Nephron progenitor cell (in vitro differentiated cells): ENCODE measurements around the gene NLGN4Y.

Experiments
- DNase-seq: peaks from one replicate; pipeline ENCODE4 v3.0.0; 2021
- H3K27ac Mint-ChIP-seq: 2 replicates; pipeline ENCODE4 v1.8.0; 2021; ENCODE audit warnings: mild to moderate bottlenecking, moderate library complexity, mixed read lengths
- H3K27me3 Mint-ChIP-seq: 2 replicates; pipeline ENCODE4 v1.8.0; 2021; ENCODE audit warnings: mild to moderate bottlenecking, low read depth, mixed read lengths; ENCODE audit not compliant: poor library complexity
- H3K36me3 Mint-ChIP-seq: 2 replicates; pipeline ENCODE4 v1.8.0; 2021; ENCODE audit warnings: low read depth, mixed read lengths
- H3K4me1 Mint-ChIP-seq: 2 replicates; pipeline ENCODE4 v1.8.0; 2021; ENCODE audit warnings: mixed read lengths
- H3K4me3 Mint-ChIP-seq: 2 replicates; pipeline ENCODE4 v1.8.0; 2021; ENCODE audit warnings: mild to moderate bottlenecking, moderate library complexity, mixed read lengths
- H3K9me3 Mint-ChIP-seq: 2 replicates; pipeline ENCODE4 v1.8.0; 2021; ENCODE audit warnings: mild to moderate bottlenecking, moderate library complexity, mixed read lengths
- TF ChIP-seq, protein P1 (sequence below): fragments of 200-600 bp; sonication (generic); IDR thresholded peaks from 2 replicates; pipeline ENCODE4 v1.5.0; 2021; ENCODE audit warnings: antibody characterized with exemption

Gene NLGN4Y

DNA sequence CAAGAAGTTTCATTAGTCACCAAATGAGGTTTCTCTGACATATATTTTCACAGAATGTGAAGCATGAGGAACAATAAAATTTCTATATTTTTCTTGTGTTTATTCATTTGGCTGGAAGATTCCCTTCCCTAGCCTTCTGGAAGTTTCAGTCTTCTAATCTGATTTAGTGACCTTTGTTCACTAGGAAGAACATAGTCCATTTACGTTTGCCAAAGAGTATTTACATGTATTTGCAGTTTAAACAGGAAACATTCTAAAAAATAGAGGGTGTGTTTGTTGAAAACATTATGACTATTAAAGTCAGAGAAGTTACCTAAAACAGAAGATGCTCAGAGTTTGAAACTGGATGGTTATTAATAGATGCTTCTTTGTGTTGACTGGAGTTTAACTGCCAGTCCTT is 238.6 kb downstream of the NLGN4Y start:
- H3K27me3 Mint-ChIP-seq = no peaks in the 10 kb centered on the region

DNA sequence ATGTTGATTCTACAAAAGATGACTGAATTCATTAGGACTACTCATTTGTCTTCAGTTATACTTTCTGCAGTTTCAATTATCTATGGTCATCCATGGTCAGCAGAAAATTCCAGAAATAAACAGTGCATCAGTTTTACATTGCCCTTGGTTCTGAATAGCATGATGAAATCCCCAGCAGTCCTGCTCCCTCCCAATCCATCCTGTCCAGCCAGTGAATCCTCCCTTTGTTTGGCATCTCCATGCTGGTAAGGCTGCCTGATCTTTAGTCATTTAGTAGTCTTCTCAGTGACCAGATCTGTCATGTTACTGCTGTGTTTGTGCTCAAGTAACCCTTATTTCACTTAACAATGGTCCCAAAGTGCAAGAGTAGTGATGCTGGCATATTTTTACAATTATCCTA is 239.3 kb downstream of the NLGN4Y start:
- Mint-ChIP-seq H3K27me3 (no peaks in the 10 kb centered on the region), H3K36me3 (no peaks in the 10 kb centered on the region), H3K4me1 (no peaks in the 10 kb centered on the region), H3K27ac (no peak overlapping the region), H3K4me3 (no peak overlapping the region), H3K9me3 (no peaks in the 10 kb centered on the region)
- DNase-seq = no peak
- TF ChIP-seq, protein P1, sequence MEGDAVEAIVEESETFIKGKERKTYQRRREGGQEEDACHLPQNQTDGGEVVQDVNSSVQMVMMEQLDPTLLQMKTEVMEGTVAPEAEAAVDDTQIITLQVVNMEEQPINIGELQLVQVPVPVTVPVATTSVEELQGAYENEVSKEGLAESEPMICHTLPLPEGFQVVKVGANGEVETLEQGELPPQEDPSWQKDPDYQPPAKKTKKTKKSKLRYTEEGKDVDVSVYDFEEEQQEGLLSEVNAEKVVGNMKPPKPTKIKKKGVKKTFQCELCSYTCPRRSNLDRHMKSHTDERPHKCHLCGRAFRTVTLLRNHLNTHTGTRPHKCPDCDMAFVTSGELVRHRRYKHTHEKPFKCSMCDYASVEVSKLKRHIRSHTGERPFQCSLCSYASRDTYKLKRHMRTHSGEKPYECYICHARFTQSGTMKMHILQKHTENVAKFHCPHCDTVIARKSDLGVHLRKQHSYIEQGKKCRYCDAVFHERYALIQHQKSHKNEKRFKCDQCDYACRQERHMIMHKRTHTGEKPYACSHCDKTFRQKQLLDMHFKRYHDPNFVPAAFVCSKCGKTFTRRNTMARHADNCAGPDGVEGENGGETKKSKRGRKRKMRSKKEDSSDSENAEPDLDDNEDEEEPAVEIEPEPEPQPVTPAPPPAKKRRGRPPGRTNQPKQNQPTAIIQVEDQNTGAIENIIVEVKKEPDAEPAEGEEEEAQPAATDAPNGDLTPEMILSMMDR = no peak

More for the DNA sequence above, 238.6 kb downstream of the NLGN4Y start:
- H3K27ac Mint-ChIP-seq = no peak overlapping the region
- H3K4me3 Mint-ChIP-seq = no peak overlapping the region
- no peaks in the 10 kb centered on the region for H3K36me3 Mint-ChIP-seq
- TF ChIP-seq, protein P1 = no peak
- no peaks in the 10 kb centered on the region for H3K9me3 Mint-ChIP-seq
- H3K4me1 Mint-ChIP-seq = no peaks in the 10 kb centered on the region
- no peak for DNase-seq

DNA sequence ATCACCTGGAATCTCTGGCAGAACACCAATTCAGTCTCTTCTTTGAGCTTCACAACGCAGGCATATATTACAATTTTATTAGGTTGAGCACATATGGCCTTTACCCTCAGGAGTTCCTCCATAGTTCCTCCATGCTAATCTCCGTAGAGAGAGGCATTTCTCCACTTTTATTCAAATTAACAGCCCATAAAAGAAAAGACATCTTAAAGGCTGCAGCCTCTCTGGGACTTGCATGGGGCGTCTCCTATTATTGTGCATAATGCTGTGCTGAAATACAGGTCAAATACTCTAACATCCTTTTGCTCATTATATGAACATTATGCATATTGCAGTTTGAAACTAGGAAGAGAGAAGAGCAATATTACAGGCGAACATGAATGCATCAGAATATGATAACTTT is 253.9 kb downstream of the NLGN4Y start:
- H3K27me3 Mint-ChIP-seq = no peaks in the 10 kb centered on the region
- no peaks in the 10 kb centered on the region for H3K36me3 Mint-ChIP-seq
- H3K27ac Mint-ChIP-seq = no peak overlapping the region
- no peak overlapping the region for H3K4me3 Mint-ChIP-seq
- H3K9me3 Mint-ChIP-seq = no peaks in the 10 kb centered on the region
- TF ChIP-seq, protein P1 = no peak
- DNase-seq = no peak
- H3K4me1 Mint-ChIP-seq = no peaks in the 10 kb centered on the region

DNA sequence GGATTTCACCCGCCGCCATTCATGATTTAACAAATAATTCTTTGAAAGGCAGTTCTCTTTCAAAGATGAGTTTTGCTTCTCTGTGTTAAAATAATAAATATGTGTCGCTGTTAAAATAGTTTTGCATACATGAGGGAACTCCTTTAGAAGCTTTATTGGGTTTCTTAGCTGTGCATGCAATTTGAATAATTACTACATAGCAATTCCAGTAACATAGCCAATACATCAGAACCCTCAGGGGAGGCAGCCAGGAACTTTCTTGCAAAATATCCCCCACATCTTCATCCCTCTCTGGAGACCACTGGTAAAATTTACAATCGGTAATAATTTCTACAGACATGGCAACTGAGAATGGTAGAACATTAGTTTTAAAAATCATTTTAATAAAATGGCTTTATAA is 268.8 kb downstream of the NLGN4Y start:
- no peaks in the 10 kb centered on the region for H3K36me3 Mint-ChIP-seq
- no peak overlapping the region for H3K4me3 Mint-ChIP-seq
- no peaks in the 10 kb centered on the region for H3K4me1 Mint-ChIP-seq
- DNase-seq = no peak
- no peaks in the 10 kb centered on the region for H3K27me3 Mint-ChIP-seq
- TF ChIP-seq, protein P1 = no peak
- no peaks in the 10 kb centered on the region for H3K9me3 Mint-ChIP-seq
- no peak overlapping the region for H3K27ac Mint-ChIP-seq

DNA sequence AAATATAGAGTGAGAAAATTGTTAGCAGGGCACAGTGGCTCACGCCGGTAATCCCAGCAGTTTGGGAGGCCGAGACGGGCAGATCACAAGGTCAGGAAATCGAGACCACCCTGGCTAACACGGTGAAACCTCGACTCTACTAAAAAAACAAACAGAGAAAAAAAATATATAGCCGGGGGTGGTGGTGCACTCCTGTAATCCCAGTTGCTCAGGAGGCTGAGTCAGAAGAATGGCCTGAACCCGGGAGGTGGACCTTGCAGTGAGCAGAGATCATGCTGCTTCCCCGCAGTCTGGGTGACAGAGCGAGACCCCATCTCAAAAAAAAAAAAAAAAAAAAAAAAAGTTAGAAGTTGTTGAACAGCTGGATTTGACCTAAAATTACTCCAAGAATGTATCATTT is 269.3 kb downstream of the NLGN4Y start:
- no peak overlapping the region for H3K27ac Mint-ChIP-seq
- no peaks in the 10 kb centered on the region for H3K36me3 Mint-ChIP-seq
- no peaks in the 10 kb centered on the region for H3K4me1 Mint-ChIP-seq
- no peaks in the 10 kb centered on the region for H3K27me3 Mint-ChIP-seq
- no peak overlapping the region for H3K4me3 Mint-ChIP-seq
- no peaks in the 10 kb centered on the region for H3K9me3 Mint-ChIP-seq
- TF ChIP-seq, protein P1 = no peak
- no peak for DNase-seq

DNA sequence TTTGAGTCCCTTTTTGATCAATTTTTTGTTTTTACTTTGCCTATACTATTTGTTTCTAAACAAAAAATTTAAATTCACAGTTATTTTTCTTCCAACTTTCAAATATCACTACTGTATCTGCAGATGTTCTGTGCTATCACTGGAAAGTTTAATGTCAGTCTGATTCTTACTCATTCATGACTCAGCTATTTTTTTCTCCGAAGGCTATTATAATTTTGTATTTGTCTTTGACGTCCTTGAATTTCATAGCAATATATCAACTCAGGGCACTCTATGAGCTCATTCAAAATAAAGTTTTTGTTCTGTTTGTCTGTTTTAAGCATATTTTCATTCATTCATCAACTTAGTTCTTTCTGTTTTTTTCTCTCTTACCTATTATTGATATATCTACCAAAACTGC is 273.7 kb downstream of the NLGN4Y start:
- TF ChIP-seq, protein P1 = no peak

More for the DNA sequence above, 273.7 kb downstream of the NLGN4Y start:
- Mint-ChIP-seq H3K4me1 (no peaks in the 10 kb centered on the region), H3K9me3 (no peaks in the 10 kb centered on the region), H3K4me3 (no peak overlapping the region), H3K27me3 (no peaks in the 10 kb centered on the region), H3K27ac (no peak overlapping the region), H3K36me3 (no peaks in the 10 kb centered on the region)
- DNase-seq = no peak
